GM12892 (cell line): ENCODE data around the gene IL1B.

Source experiments
- POLR2A ChIP-seq: IDR thresholded peaks from 2 replicates; pipeline ENCODE4 v1.6.1; 2011; ENCODE audit warnings: low read depth, low read length, control low read depth
- TAF1 ChIP-seq: IDR thresholded peaks from 2 replicates; pipeline ENCODE4 v1.6.1; 2011; ENCODE audit warnings: low read depth, mild to moderate bottlenecking, control low read depth, low read length, borderline replicate concordance

DNA sequence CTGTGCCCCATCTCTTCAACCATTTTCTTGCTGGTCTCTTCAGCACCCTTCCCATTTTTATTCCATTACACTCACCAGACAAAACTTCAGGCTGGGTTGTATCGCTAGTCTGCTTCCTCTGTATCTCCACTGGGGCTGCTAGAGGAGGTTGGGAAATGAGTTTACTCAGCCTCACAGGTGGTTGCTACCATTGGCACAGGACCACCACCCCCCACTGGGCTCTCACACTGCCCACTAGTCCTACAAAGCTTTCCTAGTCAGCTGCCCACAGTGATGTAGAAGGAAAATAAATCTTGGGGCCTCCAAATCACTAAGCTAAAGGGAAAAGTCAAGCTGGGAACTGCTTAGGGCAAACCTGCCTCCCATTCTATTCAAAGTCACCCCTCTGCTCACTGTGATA is 12.3 kb upstream of the IL1B start:
- TF ChIP-seq TAF1 (no peak), POLR2A (no peak)
